Neuronal stem cell (in vitro differentiated cells): ENCODE measurements around the gene CSMD2.
A peak's percentile ranks its signal among the peaks of the same experiment; 100 is the strongest.

Source experiments
- DNase-seq: peaks from one replicate; pipeline ENCODE4 v3.0.0-alpha.2; 2013; ENCODE audit warnings: low spot score
- H2AFZ ChIP-seq: one replicate; pipeline ENCODE4 v1.6.1; 2013; ENCODE audit warnings: mild to moderate bottlenecking, low read length, inconsistent platforms
- H2AK5ac ChIP-seq: 2 replicates; pipeline ENCODE4 v1.6.1; 2013; ENCODE audit warnings: low read depth, mild to moderate bottlenecking, inconsistent platforms, low read length, moderate library complexity, mixed read lengths
- H2BK120ac ChIP-seq: 2 replicates; pipeline ENCODE4 v1.6.1; 2013; ENCODE audit warnings: low read depth, mild to moderate bottlenecking, inconsistent platforms, low read length, moderate library complexity, mixed read lengths
- H2BK12ac ChIP-seq: one replicate; pipeline ENCODE4 v1.6.1; 2013; ENCODE audit warnings: low read length, inconsistent platforms
- H2BK15ac ChIP-seq: 2 replicates; pipeline ENCODE4 v1.6.1; 2013; ENCODE audit warnings: mild to moderate bottlenecking, low read length, inconsistent platforms, mixed read lengths
- H2BK5ac ChIP-seq: one replicate; pipeline ENCODE4 v1.6.1; 2013; ENCODE audit warnings: inconsistent platforms, mild to moderate bottlenecking, low read length, moderate library complexity
- H3K14ac ChIP-seq: one replicate; pipeline ENCODE4 v1.6.1; 2013; ENCODE audit warnings: low read length, inconsistent platforms
- H3K18ac ChIP-seq: 2 replicates; pipeline ENCODE4 v1.6.1; 2013; ENCODE audit warnings: low read length, inconsistent platforms
- H3K23ac ChIP-seq: 2 replicates; pipeline ENCODE4 v1.6.1; 2013; ENCODE audit warnings: low read depth, mild to moderate bottlenecking, mixed read lengths, low read length, inconsistent platforms; ENCODE audit not compliant: poor library complexity
- H3K27ac ChIP-seq: replicated peaks from 3 replicates; pipeline ENCODE4 v1.5.1; 2013; ENCODE audit warnings: low read length, inconsistent platforms
- H3K27me3 ChIP-seq, 3 experiments: 2 replicates each; pipeline ENCODE4 v1.6.1; 2013; ENCODE audit warnings: low read length in 3 of 3, mild to moderate bottlenecking in 2 of 3, inconsistent platforms in 1 of 3, low read depth in 1 of 3, mixed read lengths in 1 of 3, moderate library complexity in 1 of 3; ENCODE audit not compliant: control insufficient read depth in 3 of 3, insufficient read depth in 3 of 3
- H3K36me3 ChIP-seq, 2 donors: replicated peaks in 1 of 2; 2 replicates each; pipeline ENCODE4 v1.6.1; 2013; ENCODE audit warnings: low read length in 2 of 2; ENCODE audit not compliant: control insufficient read depth in 2 of 2, insufficient read depth in 2 of 2
- H3K4ac ChIP-seq: 2 replicates; pipeline ENCODE4 v1.6.1; 2013; ENCODE audit warnings: inconsistent platforms, mild to moderate bottlenecking, low read length, moderate library complexity
- H3K4me1 ChIP-seq, 2 donors: 1 replicate in 1 of 2; 2 replicates in 1 of 2; pipeline ENCODE4 v1.6.1; 2013; ENCODE audit warnings: low read length in 2 of 2, low read depth in 1 of 2; ENCODE audit not compliant: control insufficient read depth in 2 of 2, insufficient read depth in 1 of 2
- H3K4me2 ChIP-seq: one replicate; pipeline ENCODE4 v1.6.1; 2013; ENCODE audit warnings: mild to moderate bottlenecking, low read length, inconsistent platforms; ENCODE audit not compliant: insufficient read depth, poor library complexity, severe bottlenecking
- H3K4me3 ChIP-seq, 2 donors: 2 replicates each; pipeline ENCODE4 v1.5.1; 2013; ENCODE audit warnings: low read length in 2 of 2, mild to moderate bottlenecking in 2 of 2, inconsistent platforms in 1 of 2, moderate library complexity in 1 of 2
- H3K79me1 ChIP-seq: one replicate; pipeline ENCODE4 v1.6.1; 2013; ENCODE audit warnings: low read depth, mild to moderate bottlenecking, inconsistent platforms, low read length, moderate library complexity
- H3K9ac ChIP-seq: one replicate; pipeline ENCODE4 v1.6.1; 2013; ENCODE audit warnings: mild to moderate bottlenecking, low read depth, low read length, inconsistent platforms; ENCODE audit not compliant: poor library complexity
- H3K9me3 ChIP-seq, 2 donors: replicated peaks in 1 of 2; 2 replicates each; pipeline versions ENCODE3 to v1.6.1; 2013; ENCODE audit warnings: low read length in 2 of 2, mild to moderate bottlenecking in 2 of 2, inconsistent platforms in 1 of 2, low read depth in 1 of 2, mixed read lengths in 1 of 2, moderate library complexity in 1 of 2; ENCODE audit not compliant: control insufficient read depth in 2 of 2, insufficient read depth in 1 of 2
- H4K8ac ChIP-seq: one replicate; pipeline ENCODE4 v1.6.1; 2013; ENCODE audit warnings: low read depth, mild to moderate bottlenecking, inconsistent platforms, low read length, moderate library complexity
- H4K91ac ChIP-seq: one replicate; pipeline ENCODE4 v1.6.1; 2013; ENCODE audit warnings: low read length, low read depth, mild to moderate bottlenecking, inconsistent platforms; ENCODE audit not compliant: poor library complexity
- WGBS, 2 donors: extraction: QIAGEN DNeasy Blood & Tissue Kit; methylation state at CpG; one replicate each; pipeline ENCODE4 v1.1.7; 2013; ENCODE audit warnings: missing lambda C conversion rate in 2 of 2, mixed read lengths in 1 of 2; ENCODE audit not compliant: insufficient read length in 2 of 2, insufficient replicate concordance in 1 of 2; ENCODE audit errors: extremely low coverage in 2 of 2; 5-methylcytosine and 5-hydroxymethylcytosine counted together

The CSMD2 gene

GRCh38 chr1:33660244-33660643 is 504.8 kb downstream of the CSMD2 start:
- H2AFZ ChIP-seq: no peak overlapping the region
- peaks cover 0 to 1% of the 10 kb centered on the region in 2 donors for H3K9me3 ChIP-seq
- no peaks in the 10 kb centered on the region for H3K4me1 ChIP-seq
- no peak overlapping the region for H3K23ac ChIP-seq
- no peak overlapping the region for H2BK120ac ChIP-seq
- H4K91ac ChIP-seq: no peak overlapping the region
- H3K18ac ChIP-seq: no peak overlapping the region
- no peak overlapping the region for H2BK5ac ChIP-seq
- no peak overlapping the region for H3K4me2 ChIP-seq
- H3K79me1 ChIP-seq: no peaks in the 10 kb centered on the region
- no peak overlapping the region for H3K4me3 ChIP-seq
- H2BK12ac ChIP-seq: no peak overlapping the region
- H3K27me3 ChIP-seq: peaks cover 0 to 5% (median 0%) of the 10 kb centered on the region in 3 experiments
- H3K14ac ChIP-seq: no peak overlapping the region
- H3K27ac ChIP-seq: no peak overlapping the region
- no peak overlapping the region for H2BK15ac ChIP-seq
- no peak for DNase-seq
- H3K36me3 ChIP-seq: no peaks in the 10 kb centered on the region
- WGBS, 2 donors: no CpG with 5 or more reads among the region's 5 CpGs
- H3K4ac ChIP-seq: no peak overlapping the region
- H4K8ac ChIP-seq: no peak overlapping the region
- no peak overlapping the region for H3K9ac ChIP-seq
- no peak overlapping the region for H2AK5ac ChIP-seq

- H3K18ac ChIP-seq: no peak overlapping the region
- no CpG with 5 or more reads among the region's 4 CpGs for WGBS, 2 donors
- DNase-seq: no peak
Observed at GRCh38 chr1:33659641-33660040, 505.4 kb downstream of the CSMD2 start.

GRCh38 chr1:33657833-33658232 is 507.2 kb downstream of the CSMD2 start:
- no peak for DNase-seq
- Histone ChIP-seq H3K4ac (no peak overlapping the region), H3K36me3 (no peaks in the 10 kb centered on the region)

More at GRCh38 chr1:33659641-33660040, 505.4 kb downstream of the CSMD2 start:
- Histone ChIP-seq H3K27ac (no peak overlapping the region), H3K14ac (no peak overlapping the region), H3K36me3 (no peaks in the 10 kb centered on the region), H2BK15ac (no peak overlapping the region), H4K8ac (no peak overlapping the region), H3K4me2 (no peak overlapping the region), H2AFZ (no peak overlapping the region), H3K27me3 (peaks cover 0 to 5% (median 0%) of the 10 kb centered on the region in 3 experiments), H3K4me3 (no peak overlapping the region), H4K91ac (no peak overlapping the region), H3K4me1 (no peaks in the 10 kb centered on the region), H2BK120ac (no peak overlapping the region), H3K79me1 (no peaks in the 10 kb centered on the region), H2BK5ac (no peak overlapping the region), H2BK12ac (no peak overlapping the region), H3K9me3 (peaks cover 0 to 1% of the 10 kb centered on the region in 2 donors), H3K4ac (no peak overlapping the region), H3K23ac (no peak overlapping the region), H3K9ac (no peak overlapping the region), H2AK5ac (no peak overlapping the region)

GRCh38 chr1:33656467-33657005 is 508.5 kb downstream of the CSMD2 start:
- Histone ChIP-seq H2AFZ (no peak overlapping the region), H3K9me3 (no peaks in the 10 kb centered on the region), H3K14ac (no peak overlapping the region), H3K27me3 (peaks cover 0 to 5% (median 0%) of the 10 kb centered on the region in 3 experiments), H2BK5ac (no peak overlapping the region), H3K27ac (no peak overlapping the region), H3K36me3 (no peaks in the 10 kb centered on the region), H2BK12ac (no peak overlapping the region), H4K8ac (no peak overlapping the region), H2BK120ac (no peak overlapping the region), H3K9ac (no peak overlapping the region), H3K4me1 (no peaks in the 10 kb centered on the region), H2BK15ac (no peak overlapping the region), H3K79me1 (no peaks in the 10 kb centered on the region), H4K91ac (no peak overlapping the region), H3K18ac (no peak overlapping the region), H2AK5ac (no peak overlapping the region), H3K23ac (no peak overlapping the region), H3K4ac (no peak overlapping the region), H3K4me2 (no peak overlapping the region), H3K4me3 (no peak overlapping the region)
- DNase-seq: no peak
- no CpG with 5 or more reads among the region's 3 CpGs for WGBS, 2 donors

More at GRCh38 chr1:33657833-33658232, 507.2 kb downstream of the CSMD2 start:
- Histone ChIP-seq H3K14ac (no peak overlapping the region), H3K18ac (no peak overlapping the region), H3K4me3 (no peak overlapping the region), H2AFZ (no peak overlapping the region), H2AK5ac (no peak overlapping the region), H4K91ac (no peak overlapping the region), H2BK15ac (no peak overlapping the region), H2BK120ac (no peak overlapping the region), H3K27ac (no peak overlapping the region), H3K27me3 (peaks cover 0 to 5% (median 0%) of the 10 kb centered on the region in 3 experiments), H2BK5ac (no peak overlapping the region), H3K4me1 (no peaks in the 10 kb centered on the region), H3K23ac (peak overlapping the region; percentile 82), H2BK12ac (no peak overlapping the region), H4K8ac (no peak overlapping the region), H3K9ac (no peak overlapping the region), H3K4me2 (no peak overlapping the region), H3K9me3 (no peaks in the 10 kb centered on the region), H3K79me1 (no peaks in the 10 kb centered on the region)
- WGBS, 2 donors: no CpG with 5 or more reads among the region's 12 CpGs
